Medulla oblongata (tissue), 1 donor: ENCODE data around the gene CEL.
"Not testable (repeated sequence)": the region's sequence is repeated elsewhere in the genome, so short reads cannot be mapped to it uniquely, and the experiment has no call there.

Source experiments
- DNase-seq: peaks from one replicate; pipeline ENCODE4 v3.0.0-alpha.2; 2015; ENCODE audit errors: extremely low spot score

CEL gene

DNA sequence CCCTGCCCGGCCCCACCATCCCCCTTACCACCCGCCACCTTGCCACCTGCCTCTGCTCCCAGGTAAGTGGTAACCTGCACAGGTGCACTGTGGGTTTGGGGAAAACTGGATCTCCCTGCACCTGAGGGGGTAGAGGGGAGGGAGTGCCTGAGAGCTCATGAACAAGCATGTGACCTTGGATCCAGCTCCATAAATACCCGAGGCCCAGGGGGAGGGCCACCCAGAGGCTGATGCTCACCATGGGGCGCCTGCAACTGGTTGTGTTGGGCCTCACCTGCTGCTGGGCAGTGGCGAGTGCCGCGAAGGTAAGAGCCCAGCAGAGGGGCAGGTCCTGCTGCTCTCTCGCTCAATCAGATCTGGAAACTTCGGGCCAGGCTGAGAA, at the start of gene CEL:
Gene CEL, plus strand, starts transcription at position 218 of the 382 bp plus-strand sequence. Its CDS starts 22 bp downstream, at position 240.
- not testable (repeated sequence) for DNase-seq

- DNase-seq: no peak
Measured at GRCh38 chr9:133014696-133015095, 47.1 kb upstream of the CEL start.

GRCh38 chr9:133023117-133023890, 38.5 kb upstream of the CEL start:
- no peak for DNase-seq

GRCh38 chr9:133026426-133026825, 35.4 kb upstream of the CEL start:
- DNase-seq: no peak

DNA sequence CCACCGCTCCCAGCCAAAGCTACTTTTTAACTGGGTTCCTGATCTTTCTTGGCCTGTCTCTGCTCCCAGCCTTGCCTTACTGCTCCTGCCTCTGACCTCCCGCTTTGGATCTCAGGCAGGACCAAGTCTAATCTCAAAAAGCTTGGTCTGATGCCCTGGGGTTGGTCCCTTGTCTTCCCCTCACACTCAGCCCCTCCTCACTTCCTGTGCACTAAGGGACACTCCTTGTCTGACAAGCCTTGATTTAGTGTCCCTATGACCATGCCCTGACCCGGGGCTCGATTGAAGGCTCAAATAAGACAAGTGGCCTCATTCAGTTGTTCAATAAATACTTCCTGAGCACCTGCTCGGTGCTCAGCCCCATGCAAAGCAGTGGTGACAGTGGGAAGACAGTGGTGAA, 34.6 kb upstream of the CEL start:
- no peak for DNase-seq

- DNase-seq: no peak
Measured at GRCh38 chr9:133028221-133028620, 33.6 kb upstream of the CEL start.

DNA sequence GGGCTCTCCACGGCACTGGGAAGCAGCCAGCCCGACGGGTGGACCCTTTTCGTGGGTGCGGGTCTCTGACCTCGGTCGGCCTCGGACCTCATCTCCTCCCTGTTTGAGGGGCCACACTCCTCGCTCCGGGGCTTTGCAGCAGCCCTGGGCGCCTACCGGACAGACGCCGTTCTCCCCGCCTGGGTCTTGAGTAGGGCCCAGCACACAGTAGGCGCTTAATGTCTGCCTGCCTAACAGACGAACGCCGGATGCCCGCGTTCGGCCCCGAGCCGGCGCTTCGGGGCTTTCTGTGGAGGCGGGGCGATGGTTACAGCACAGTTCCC, 31.8 kb upstream of the CEL start:
- no peak for DNase-seq

DNA sequence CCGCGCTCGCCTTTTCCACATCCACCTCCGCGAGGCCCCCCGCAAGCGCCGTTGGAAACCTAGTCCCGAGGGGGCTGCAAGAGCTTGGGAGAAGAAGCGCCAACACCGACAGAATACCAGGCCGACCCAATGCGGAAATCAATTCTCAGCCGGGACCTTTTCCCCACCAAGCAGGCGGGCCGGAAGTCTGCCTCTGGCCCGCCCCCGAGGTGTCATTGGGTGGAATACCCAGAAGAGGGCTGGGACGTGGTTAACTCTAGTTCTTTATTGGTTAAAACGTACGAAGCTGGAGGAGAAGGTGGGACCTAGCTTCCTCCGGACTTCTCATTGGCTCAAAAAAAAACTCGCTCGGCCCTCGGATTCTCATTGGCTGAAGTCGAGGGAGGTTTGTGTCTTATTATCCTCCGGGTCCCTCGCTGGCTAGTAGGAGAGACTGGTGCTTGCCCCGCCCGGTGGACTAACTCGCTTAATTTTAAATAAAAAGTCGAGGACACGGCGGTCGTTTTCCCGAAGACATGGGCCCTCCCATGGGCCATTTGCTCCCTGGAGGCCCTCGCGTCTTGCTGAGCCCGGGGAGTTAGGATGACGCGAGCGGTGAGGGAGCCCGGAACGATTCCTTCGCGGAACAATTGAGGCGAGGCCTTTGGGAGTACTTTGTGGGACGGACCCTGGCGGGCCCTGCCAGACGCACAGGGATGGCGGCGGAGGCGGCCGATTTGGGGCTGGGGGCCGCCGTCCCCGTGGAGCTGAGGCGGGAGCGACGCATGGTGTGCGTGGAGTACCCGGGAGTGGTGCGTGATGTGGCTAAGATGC, 31.3 kb upstream of the CEL start, which contains the start of gene GTF3C5:
Gene GTF3C5, plus strand, starts transcription at position 681 of the 813 bp plus-strand sequence. Its CDS starts 15 bp downstream, at position 696.
- DNase-seq: peak; percentile 99

- no peak for DNase-seq
Measured at GRCh38 chr9:133031130-133031422, 30.7 kb upstream of the CEL start.

DNA sequence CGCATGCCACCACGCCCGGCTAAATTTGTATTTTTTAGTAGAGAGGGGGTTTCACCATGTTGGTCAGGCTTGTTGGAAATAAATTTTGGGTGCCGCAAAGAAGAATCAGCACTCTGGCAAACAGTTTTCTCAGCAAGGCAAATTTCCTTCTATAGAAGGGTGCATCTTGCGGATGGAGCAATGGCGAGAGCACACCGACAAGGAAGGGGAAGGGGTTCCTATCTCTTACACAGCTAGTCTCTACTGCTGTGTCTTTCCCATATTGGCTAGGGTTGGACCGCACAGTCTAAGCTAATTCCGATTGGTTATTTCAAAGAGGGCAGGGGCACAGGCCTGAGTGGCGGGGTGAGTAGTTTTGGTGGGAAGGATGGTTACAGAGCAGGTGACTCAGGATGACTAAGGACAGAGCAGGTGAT, 30.3 kb upstream of the CEL start:
- no peak for DNase-seq

DNA sequence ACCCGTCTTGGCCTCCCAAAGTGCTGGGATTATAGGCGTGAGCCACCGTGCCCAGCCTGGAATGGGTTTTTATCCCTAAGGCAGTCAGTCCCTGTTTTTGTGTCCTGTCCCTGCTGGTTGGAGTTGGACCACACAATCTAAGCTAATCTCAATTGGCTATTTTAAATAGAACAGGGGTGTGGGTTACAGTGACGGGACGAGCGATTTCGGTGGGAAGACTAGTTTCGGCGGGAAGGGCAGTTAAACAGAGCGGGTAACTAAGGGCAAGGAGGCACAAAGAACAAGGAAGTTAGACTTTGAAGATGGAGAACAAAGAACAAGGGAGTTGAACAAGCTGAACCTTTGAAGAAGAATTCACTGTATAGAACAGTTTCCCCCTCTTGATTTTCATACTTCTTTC, 29.6 kb upstream of the CEL start:
- no peak for DNase-seq

DNA sequence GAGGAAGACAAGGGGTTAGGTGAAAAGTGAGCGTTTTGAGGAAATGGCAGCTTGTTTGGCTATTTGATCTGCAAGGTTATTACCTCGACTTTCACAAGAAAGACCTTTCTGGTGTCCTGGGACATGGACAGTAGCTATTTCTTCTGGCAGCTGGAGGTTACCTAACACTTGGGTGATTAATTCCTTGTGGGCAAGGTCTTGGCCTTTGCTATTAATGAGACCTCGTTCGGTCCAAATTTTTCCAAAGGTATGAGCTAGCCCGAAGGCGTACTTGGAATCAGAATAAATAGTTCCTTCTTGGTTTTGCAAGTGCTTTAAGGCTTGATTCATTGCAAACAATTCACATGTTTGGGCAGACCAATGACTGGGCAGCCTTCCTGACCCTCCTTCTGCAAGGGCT, 26.1 kb upstream of the CEL start:
- no peak for DNase-seq

GRCh38 chr9:133037775-133038515, 23.8 kb upstream of the CEL start:
- DNase-seq: no peak

DNA sequence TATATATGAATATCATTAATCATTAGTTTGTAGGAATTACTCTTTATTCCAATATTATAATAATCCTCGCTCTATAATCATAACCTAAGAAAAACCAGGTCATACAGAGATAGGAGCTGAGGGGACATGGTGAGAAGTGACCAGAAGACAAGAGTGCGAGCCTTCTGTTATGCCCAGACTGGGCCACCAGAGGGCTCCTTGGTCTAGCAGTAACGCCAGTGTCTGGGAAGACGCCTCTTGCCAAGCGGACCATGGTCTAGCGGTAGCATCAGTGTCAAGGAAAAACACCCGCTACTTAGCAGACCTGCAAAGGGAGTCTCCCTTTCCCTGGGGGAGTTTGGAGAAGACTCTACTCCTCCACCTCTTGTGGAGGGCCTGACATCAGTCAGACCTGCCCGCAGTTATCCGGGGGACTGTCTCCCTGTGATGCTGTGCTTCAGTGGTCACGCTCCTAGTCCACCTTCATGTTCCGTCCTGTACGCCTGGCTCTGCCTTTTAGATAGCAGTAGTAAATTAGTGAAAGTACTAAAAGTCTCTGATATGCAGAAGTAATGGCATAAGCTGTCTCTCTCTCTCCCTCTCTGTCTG, 20.8 kb upstream of the CEL start:
- DNase-seq: peak; percentile 51

- no peak for DNase-seq
Measured at GRCh38 chr9:133041958-133042357, 19.8 kb upstream of the CEL start.

- peak; percentile 39 for DNase-seq
Measured at GRCh38 chr9:133042676-133043075, 19.1 kb upstream of the CEL start.

- DNase-seq: no peak
Measured at GRCh38 chr9:133043449-133044035, 18.2 kb upstream of the CEL start.

GRCh38 chr9:133044125-133044524, 17.7 kb upstream of the CEL start:
- no peak for DNase-seq

GRCh38 chr9:133044661-133045060, 17.1 kb upstream of the CEL start:
- DNase-seq: no peak

- no peak for DNase-seq
Measured at GRCh38 chr9:133045132-133045531, 16.6 kb upstream of the CEL start.

- DNase-seq: no peak
Measured at GRCh38 chr9:133046196-133046899, 15.4 kb upstream of the CEL start.
